Endothelial cell of umbilical vein (primary cell): ENCODE data around the gene STKLD1.

Experiments used
- CTCF ChIP-seq, 2 donors: IDR thresholded peaks; 1 replicate in 1 of 2; 2 replicates in 1 of 2; pipeline ENCODE4 v1.5.1; 2011; ENCODE audit warnings: low read length in 2 of 2, mild to moderate bottlenecking in 2 of 2, moderate library complexity in 2 of 2, control low read depth in 1 of 2, inconsistent platforms in 1 of 2, low read depth in 1 of 2; ENCODE audit not compliant: insufficient read depth in 1 of 2; ENCODE audit errors: extremely low read depth in 1 of 2
- POLR2A ChIP-seq: IDR thresholded peaks from 2 replicates; pipeline ENCODE4 v1.6.1; 2012; ENCODE audit warnings: low read depth, mild to moderate bottlenecking, control low read depth, low read length
- POLR2AphosphoS5 ChIP-seq: IDR thresholded peaks from 2 replicates; pipeline ENCODE4 v1.6.1; 2012; ENCODE audit warnings: low read depth, mild to moderate bottlenecking, control low read depth, low read length, moderate library complexity; ENCODE audit not compliant: insufficient read depth

GRCh38 chr9:133341369-133342068, 34.6 kb upstream of the STKLD1 start:
- TF ChIP-seq CTCF (IDR thresholded peaks at IDR 0.05; ENCODE audit: extremely low read depth in 1 of 2, insufficient read depth in 1 of 2, low read depth in 1 of 2, low read length in 2 of 2) (no peak), POLR2AphosphoS5 (no peak), POLR2A (no peak)
